ENCODE results near the gene CNOT9.
A peak's percentile ranks its signal among the peaks of the same experiment; 100 is the strongest.
"Not testable (repeated sequence)": the region's sequence is repeated elsewhere in the genome, so short reads cannot be mapped to it uniquely, and the experiment has no call there.

CNOT9 gene

DNA sequence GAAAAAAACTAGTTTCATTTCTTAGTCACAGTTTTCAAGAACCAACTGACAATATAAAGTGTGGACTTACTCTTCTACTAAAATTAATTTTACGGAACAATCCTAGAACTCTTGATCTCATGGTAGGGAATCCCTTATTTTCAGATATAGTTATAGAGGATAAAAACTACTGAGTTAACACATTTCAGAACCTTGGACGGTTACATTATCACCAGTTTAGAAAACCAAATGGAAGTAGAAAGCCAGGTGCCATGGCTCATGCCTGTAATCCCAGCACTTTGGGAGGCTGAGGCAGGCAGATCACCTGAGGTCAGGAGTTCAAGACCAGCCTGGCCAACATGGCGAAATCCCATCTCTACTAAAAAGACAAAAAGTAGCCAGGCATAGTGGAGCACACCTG lies 14.4 kb upstream of the CNOT9 start:
- H3K27me3 ChIP-seq (ENCODE audit: insufficient read depth, low read length); H3K4me3 ChIP-seq (ENCODE audit: low read depth, low read length); H3K79me2 ChIP-seq (ENCODE audit: control insufficient read depth, insufficient read depth, low read length, unreplicated experiment); H3K4me1 ChIP-seq (ENCODE audit: control insufficient read depth, insufficient read depth, low read length, unreplicated experiment); H2AFZ ChIP-seq (ENCODE audit: low read length, unreplicated experiment); H3K27ac ChIP-seq (ENCODE audit: low read depth, low read length): not testable (repeated sequence)
- H3K36me3 ChIP-seq (ENCODE audit: insufficient read depth, low read length) = peaks cover 42% of the 10 kb centered on the region

DNA sequence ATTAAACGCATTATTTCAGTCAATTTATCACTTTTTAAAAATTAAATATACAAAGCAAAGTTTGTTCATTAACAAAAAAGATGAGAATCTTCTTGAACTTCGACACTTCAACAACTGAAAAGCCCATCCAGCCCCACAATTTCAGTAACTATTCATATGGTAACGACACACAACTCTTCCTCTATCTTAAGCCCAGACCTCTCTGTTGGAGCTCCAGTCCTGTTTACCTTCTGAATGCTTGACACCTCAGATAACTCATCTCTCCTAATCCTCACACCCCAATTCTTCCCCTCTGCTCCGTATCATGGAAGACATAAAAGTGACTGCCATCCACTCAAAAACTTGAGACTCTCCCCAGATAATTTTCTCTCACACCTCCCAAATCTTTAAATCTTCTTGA lies 13.1 kb upstream of the CNOT9 start:
- Histone ChIP-seq H3K36me3 (ENCODE audit: insufficient read depth, low read length) (peaks cover 45% of the 10 kb centered on the region), H3K4me3 (ENCODE audit: low read depth, low read length) (no peak overlapping the region)

DNA sequence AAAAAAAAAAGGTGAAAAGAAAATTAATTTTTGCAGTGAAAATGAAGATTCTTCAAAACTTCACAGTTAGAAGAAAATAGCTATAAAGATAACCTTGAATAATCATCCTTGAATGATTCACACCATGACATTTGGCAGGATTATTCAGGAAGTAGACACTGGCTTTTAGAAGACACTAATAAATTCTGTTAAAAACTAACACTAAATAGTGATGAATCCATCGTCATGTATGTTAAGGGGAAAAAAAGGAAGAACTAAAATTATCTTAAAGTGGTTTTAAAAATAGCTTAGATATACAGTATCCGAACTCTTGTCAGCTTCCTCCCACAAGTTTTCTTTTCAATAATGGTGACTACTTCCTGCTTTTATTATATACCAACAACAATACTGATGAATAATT lies 10.7 kb upstream of the CNOT9 start:
- Histone ChIP-seq H3K36me3 (ENCODE audit: insufficient read depth, low read length) (peaks cover 49% of the 10 kb centered on the region), H3K4me3 (ENCODE audit: low read depth, low read length) (no peak overlapping the region), H2AFZ (ENCODE audit: low read length, unreplicated experiment) (no peak overlapping the region), H3K4me1 (ENCODE audit: control insufficient read depth, insufficient read depth, low read length, unreplicated experiment) (no peaks in the 10 kb centered on the region), H3K27ac (ENCODE audit: low read depth, low read length) (no peak overlapping the region), H3K27me3 (ENCODE audit: insufficient read depth, low read length) (no peaks in the 10 kb centered on the region), H3K79me2 (ENCODE audit: control insufficient read depth, insufficient read depth, low read length, unreplicated experiment) (peaks cover 4% of the 10 kb centered on the region)

More for the DNA sequence above, 13.1 kb upstream of the CNOT9 start:
- H3K27ac ChIP-seq (ENCODE audit: low read depth, low read length) = no peak overlapping the region
- H2AFZ ChIP-seq (ENCODE audit: low read length, unreplicated experiment) = no peak overlapping the region
- H3K4me1 ChIP-seq (ENCODE audit: control insufficient read depth, insufficient read depth, low read length, unreplicated experiment) = no peaks in the 10 kb centered on the region
- no peaks in the 10 kb centered on the region for H3K27me3 ChIP-seq (ENCODE audit: insufficient read depth, low read length)
- H3K79me2 ChIP-seq (ENCODE audit: control insufficient read depth, insufficient read depth, low read length, unreplicated experiment) = no peaks in the 10 kb centered on the region

DNA sequence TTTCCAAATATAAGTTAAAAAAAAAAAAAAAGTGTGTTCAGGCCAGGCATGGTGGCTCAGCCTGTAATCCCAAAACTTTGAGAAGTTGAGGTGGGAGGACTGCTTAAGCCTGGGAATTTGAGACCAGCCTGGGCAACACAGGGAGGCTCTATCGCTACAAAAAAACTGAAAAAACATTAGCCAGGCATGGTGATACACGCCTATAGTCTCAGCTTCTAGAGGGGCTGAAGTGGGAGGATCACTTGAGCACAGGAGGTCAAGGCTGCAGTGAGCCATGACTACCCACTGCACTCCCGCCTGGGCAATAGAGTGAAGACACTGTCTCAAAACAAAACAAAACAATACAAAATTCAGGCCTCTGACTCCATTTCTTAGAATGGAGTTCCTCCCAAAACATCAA lies 9.7 kb upstream of the CNOT9 start:
- H3K27ac ChIP-seq (ENCODE audit: low read depth, low read length) = no peak overlapping the region
- peaks cover 39% of the 10 kb centered on the region for H3K36me3 ChIP-seq (ENCODE audit: insufficient read depth, low read length)
- peaks cover 14% of the 10 kb centered on the region for H3K79me2 ChIP-seq (ENCODE audit: control insufficient read depth, insufficient read depth, low read length, unreplicated experiment)
- no peak overlapping the region for H3K4me3 ChIP-seq (ENCODE audit: low read depth, low read length)
- no peaks in the 10 kb centered on the region for H3K27me3 ChIP-seq (ENCODE audit: insufficient read depth, low read length)
- no peak overlapping the region for H2AFZ ChIP-seq (ENCODE audit: low read length, unreplicated experiment)
- H3K4me1 ChIP-seq (ENCODE audit: control insufficient read depth, insufficient read depth, low read length, unreplicated experiment) = peaks cover 9% of the 10 kb centered on the region

DNA sequence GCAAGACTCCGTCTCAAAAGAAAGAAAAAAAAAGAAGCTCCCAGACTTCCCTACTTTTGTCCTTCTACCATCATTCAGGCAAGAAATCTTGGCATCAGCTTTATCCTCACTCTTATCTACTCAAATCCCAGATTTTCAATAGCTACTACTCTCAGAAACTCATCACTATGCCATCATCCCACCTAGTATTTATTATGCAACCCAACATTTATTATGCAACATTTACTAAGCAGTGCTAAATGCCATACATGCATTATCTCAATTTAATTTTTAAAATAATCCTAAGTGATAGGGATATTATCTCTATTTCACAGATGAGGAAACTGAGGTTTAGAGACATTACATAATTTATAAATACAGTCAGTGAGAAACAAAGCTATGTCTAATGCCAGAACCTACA lies 4.6 kb upstream of the CNOT9 start:
- H3K79me2 ChIP-seq (ENCODE audit: control insufficient read depth, insufficient read depth, low read length, unreplicated experiment) = peaks cover 55% of the 10 kb centered on the region
- H3K4me3 ChIP-seq (ENCODE audit: low read depth, low read length) = no peak overlapping the region
- no peak overlapping the region for H3K27ac ChIP-seq (ENCODE audit: low read depth, low read length)
- H3K36me3 ChIP-seq (ENCODE audit: insufficient read depth, low read length) = peaks cover 23% of the 10 kb centered on the region
- H3K27me3 ChIP-seq (ENCODE audit: insufficient read depth, low read length) = no peaks in the 10 kb centered on the region
- H2AFZ ChIP-seq (ENCODE audit: low read length, unreplicated experiment) = no peak overlapping the region
- peaks cover 30% of the 10 kb centered on the region for H3K4me1 ChIP-seq (ENCODE audit: control insufficient read depth, insufficient read depth, low read length, unreplicated experiment)

DNA sequence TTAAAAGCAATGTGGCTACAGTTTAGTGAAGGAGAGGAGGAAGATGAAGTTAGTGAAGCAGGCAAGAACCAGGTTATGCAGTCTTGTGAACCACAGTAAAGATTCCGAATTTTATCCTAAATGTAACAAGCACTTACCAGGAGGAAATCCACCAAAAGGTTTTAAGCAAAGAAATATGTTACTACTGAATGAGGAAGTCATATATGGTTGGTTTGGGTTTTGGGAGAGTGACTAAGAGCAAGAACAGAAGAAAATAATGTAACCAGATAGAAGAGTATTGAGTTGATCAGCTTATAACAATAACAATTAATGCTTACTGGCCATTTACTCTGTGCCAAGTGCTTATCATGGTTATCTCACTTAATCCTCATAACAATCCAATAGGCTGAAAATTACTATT lies 2.3 kb upstream of the CNOT9 start:
- peak overlapping the region; percentile 84 for H3K4me3 ChIP-seq (ENCODE audit: low read depth, low read length)
- peaks cover 33% of the 10 kb centered on the region for H3K4me1 ChIP-seq (ENCODE audit: control insufficient read depth, insufficient read depth, low read length, unreplicated experiment)
- no peak overlapping the region for H3K27ac ChIP-seq (ENCODE audit: low read depth, low read length)
- peaks cover 15% of the 10 kb centered on the region; the same call in 1 of the 2 replicates for H3K36me3 ChIP-seq (ENCODE audit: insufficient read depth, low read length)
- peaks cover 77% of the 10 kb centered on the region for H3K79me2 ChIP-seq (ENCODE audit: control insufficient read depth, insufficient read depth, low read length, unreplicated experiment)
- H2AFZ ChIP-seq (ENCODE audit: low read length, unreplicated experiment) = no peak overlapping the region
- no peaks in the 10 kb centered on the region for H3K27me3 ChIP-seq (ENCODE audit: insufficient read depth, low read length)

DNA sequence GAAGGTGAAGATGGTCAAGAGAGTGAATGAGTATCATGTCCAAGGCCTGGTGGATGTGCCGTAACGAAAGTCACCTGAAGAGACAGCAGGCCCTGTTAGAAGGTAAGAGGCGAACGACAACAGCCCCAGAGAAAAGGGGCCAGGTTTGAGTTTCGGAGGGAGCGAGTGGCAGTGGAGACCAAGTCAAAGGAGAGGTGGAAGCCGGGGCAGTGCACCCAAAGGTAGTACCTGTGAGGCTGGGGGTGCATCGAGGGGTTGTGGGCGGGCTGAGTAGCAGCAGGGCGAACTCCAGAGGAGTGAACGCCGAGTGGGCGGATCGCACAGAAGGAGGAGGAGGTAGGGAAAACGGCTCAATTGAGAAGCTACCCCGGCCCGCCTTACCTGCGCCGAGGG lies 846 bp upstream of the CNOT9 start:
- Histone ChIP-seq H3K79me2 (ENCODE audit: control insufficient read depth, insufficient read depth, low read length, unreplicated experiment) (peaks cover 87% of the 10 kb centered on the region), H3K27ac (ENCODE audit: low read depth, low read length) (peak overlapping the region; percentile 78), H3K27me3 (ENCODE audit: insufficient read depth, low read length) (no peaks in the 10 kb centered on the region), H3K4me3 (ENCODE audit: low read depth, low read length) (peak overlapping the region; percentile 84), H3K36me3 (ENCODE audit: insufficient read depth, low read length) (peaks cover 7% of the 10 kb centered on the region; the same call in 1 of the 2 replicates), H2AFZ (ENCODE audit: low read length, unreplicated experiment) (peak overlapping the region; percentile 75), H3K4me1 (ENCODE audit: control insufficient read depth, insufficient read depth, low read length, unreplicated experiment) (peaks cover 41% of the 10 kb centered on the region)

DNA sequence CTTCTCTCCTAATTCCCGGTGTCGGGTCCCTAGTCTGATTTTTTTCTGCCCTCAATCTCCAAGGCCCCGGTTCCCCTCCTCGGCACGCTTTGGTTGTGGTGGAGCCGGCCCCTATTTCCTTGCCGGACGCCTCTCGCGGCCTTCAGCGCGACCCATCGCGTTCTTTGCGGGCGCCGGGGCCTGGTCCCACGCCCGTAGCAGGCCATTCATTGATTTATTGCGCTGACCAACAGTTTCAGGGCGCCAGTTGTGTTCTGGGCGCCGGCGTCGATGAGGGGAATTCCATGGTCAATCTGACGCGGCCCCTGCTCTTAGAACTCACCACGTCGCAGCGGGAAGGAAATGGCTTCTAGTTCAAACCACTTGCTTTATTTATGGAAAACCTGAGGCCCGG lies 396 bp downstream of the CNOT9 start:
- peaks cover 7% of the 10 kb centered on the region; the same call in 1 of the 2 replicates for H3K36me3 ChIP-seq (ENCODE audit: insufficient read depth, low read length)
- H3K4me3 ChIP-seq (ENCODE audit: low read depth, low read length) = peak overlapping the region; percentile 84
- peaks cover 32% of the 10 kb centered on the region for H3K4me1 ChIP-seq (ENCODE audit: control insufficient read depth, insufficient read depth, low read length, unreplicated experiment)
- H3K27me3 ChIP-seq (ENCODE audit: insufficient read depth, low read length) = no peaks in the 10 kb centered on the region
- H3K27ac ChIP-seq (ENCODE audit: low read depth, low read length) = peak overlapping the region; percentile 97
- H2AFZ ChIP-seq (ENCODE audit: low read length, unreplicated experiment) = peak overlapping the region; percentile 93
- peaks cover 88% of the 10 kb centered on the region for H3K79me2 ChIP-seq (ENCODE audit: control insufficient read depth, insufficient read depth, low read length, unreplicated experiment)

DNA sequence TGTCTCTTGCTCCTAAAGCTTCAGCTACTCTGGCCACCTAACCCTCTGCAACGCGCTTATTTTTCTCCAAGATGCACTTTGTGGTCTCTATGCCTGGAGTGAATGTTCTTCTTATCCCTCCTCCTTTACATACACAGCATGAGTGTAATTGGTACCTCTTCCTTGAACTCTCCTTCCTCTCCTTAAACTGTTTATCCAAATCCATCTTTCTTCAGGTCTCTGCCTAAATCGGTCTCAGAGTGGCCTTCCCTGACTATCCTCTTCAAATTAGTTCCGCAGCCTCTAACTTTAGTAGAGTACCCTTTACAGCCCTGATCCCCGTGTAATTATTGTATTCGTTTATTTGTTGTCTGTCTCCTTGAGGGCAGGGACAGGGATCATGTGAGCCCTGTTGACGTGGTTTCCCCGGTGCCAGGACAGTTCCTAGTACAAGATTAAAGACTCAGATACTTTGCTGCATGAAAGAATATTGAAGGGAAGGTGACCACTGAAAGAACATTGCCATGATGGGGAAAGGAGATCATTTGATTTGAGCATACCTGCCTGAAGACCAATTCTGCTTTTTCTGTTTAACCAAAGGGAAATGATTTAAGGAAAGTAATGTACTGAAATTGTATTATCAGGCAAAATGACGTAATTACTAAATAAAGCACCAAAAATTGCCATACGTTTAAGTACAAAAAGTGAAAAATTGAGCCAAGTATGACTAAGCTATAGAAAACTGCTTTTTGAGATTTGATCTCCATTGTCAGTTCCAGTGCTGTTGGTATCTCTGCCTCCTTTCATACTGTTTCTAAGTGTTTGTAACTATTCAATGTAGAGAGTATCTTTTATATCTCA lies 1.2 kb downstream of the CNOT9 start:
- H3K4me1 ChIP-seq (ENCODE audit: control insufficient read depth, insufficient read depth, low read length, unreplicated experiment) = peaks cover 27% of the 10 kb centered on the region
- H3K27me3 ChIP-seq (ENCODE audit: insufficient read depth, low read length) = no peaks in the 10 kb centered on the region
- peaks cover 91% of the 10 kb centered on the region for H3K79me2 ChIP-seq (ENCODE audit: control insufficient read depth, insufficient read depth, low read length, unreplicated experiment)
- H2AFZ ChIP-seq (ENCODE audit: low read length, unreplicated experiment) = no peak overlapping the region
- peak overlapping the region; percentile 97 for H3K27ac ChIP-seq (ENCODE audit: low read depth, low read length)
- H3K36me3 ChIP-seq (ENCODE audit: insufficient read depth, low read length) = peaks cover 5% of the 10 kb centered on the region; the same call in 1 of the 2 replicates
- H3K4me3 ChIP-seq (ENCODE audit: low read depth, low read length) = peak overlapping the region; percentile 84

DNA sequence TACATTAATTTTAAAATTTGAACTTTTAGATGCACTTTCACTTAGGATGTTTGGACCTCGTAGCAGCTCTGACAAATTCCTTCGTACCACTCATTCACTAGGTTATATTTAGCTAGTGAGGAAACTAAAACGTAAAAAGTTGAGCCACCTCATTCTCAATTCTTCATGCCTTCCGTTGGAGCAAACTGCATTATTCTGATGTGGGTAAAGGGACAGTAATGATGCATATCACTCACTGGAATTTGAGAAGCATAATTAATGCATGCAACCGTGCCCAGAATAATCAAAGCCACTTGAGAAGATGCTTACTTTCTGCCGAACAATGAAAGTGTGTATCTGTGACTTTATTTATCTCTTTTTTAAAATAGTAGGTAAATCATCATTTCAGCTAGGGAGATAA lies 2.2 kb downstream of the CNOT9 start:
- peaks cover 4% of the 10 kb centered on the region; the same call in 1 of the 2 replicates for H3K36me3 ChIP-seq (ENCODE audit: insufficient read depth, low read length)
- H3K4me1 ChIP-seq (ENCODE audit: control insufficient read depth, insufficient read depth, low read length, unreplicated experiment) = peaks cover 27% of the 10 kb centered on the region
- H3K79me2 ChIP-seq (ENCODE audit: control insufficient read depth, insufficient read depth, low read length, unreplicated experiment) = peaks cover 91% of the 10 kb centered on the region
- H2AFZ ChIP-seq (ENCODE audit: low read length, unreplicated experiment) = no peak overlapping the region
- H3K27me3 ChIP-seq (ENCODE audit: insufficient read depth, low read length) = no peaks in the 10 kb centered on the region
- peak overlapping the region; percentile 84 for H3K4me3 ChIP-seq (ENCODE audit: low read depth, low read length)
- H3K27ac ChIP-seq (ENCODE audit: low read depth, low read length) = peak overlapping the region; percentile 97

DNA sequence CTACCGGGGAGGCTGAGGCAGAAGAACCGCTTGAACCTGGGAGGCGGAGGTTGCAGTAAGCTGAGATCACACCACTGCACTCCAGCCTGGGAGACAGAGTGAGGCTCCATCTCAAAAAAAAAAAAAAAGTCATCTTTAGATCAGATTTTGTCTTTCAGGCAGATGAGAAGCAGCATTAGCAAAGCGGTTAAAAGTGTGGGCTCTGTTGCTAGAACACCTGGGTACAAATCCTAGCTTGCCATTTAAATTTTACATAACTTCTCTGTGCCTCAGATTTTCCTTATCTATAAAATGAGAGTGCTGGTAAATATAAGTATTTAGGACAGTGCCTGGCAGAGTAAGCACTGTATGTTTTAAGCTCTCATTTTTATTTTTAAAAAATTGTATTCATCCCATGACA lies 8.2 kb downstream of the CNOT9 start:
- Histone ChIP-seq H2AFZ (ENCODE audit: low read length, unreplicated experiment) (no peak overlapping the region), H3K27ac (ENCODE audit: low read depth, low read length) (no peak overlapping the region), H3K27me3 (ENCODE audit: insufficient read depth, low read length) (no peaks in the 10 kb centered on the region), H3K4me1 (ENCODE audit: control insufficient read depth, insufficient read depth, low read length, unreplicated experiment) (peaks cover 14% of the 10 kb centered on the region), H3K79me2 (ENCODE audit: control insufficient read depth, insufficient read depth, low read length, unreplicated experiment) (peaks cover 86% of the 10 kb centered on the region), H3K36me3 (ENCODE audit: insufficient read depth, low read length) (peaks cover 4% of the 10 kb centered on the region; the same call in 1 of the 2 replicates), H3K4me3 (ENCODE audit: low read depth, low read length) (no peak overlapping the region)
